Coronary artery (tissue), 2 donors: Measurements from ENCODE around the gene PC.

ENCODE experiments used
- DNase-seq: peaks from one replicate; pipeline ENCODE4 v3.0.0-alpha.2; 2017; ENCODE audit warnings: low spot score
- H3K27ac ChIP-seq, 2 donors: fragments of 200-600 bp; sonication (generic); one replicate each; pipeline ENCODE4 v1.5.1; 2016 to 2019
- H3K4me3 ChIP-seq: fragments of 200-600 bp; sonication (generic); 2 replicates; pipeline ENCODE4 v1.5.1; 2016; ENCODE audit warnings: mild to moderate bottlenecking, moderate library complexity
- TF ChIP-seq, protein P1 (sequence below): fragments of 200-600 bp; sonication (generic); IDR thresholded peaks from one replicate; pipeline ENCODE4 v1.5.1; 2019; ENCODE audit warnings: antibody characterized with exemption

PC gene

DNA sequence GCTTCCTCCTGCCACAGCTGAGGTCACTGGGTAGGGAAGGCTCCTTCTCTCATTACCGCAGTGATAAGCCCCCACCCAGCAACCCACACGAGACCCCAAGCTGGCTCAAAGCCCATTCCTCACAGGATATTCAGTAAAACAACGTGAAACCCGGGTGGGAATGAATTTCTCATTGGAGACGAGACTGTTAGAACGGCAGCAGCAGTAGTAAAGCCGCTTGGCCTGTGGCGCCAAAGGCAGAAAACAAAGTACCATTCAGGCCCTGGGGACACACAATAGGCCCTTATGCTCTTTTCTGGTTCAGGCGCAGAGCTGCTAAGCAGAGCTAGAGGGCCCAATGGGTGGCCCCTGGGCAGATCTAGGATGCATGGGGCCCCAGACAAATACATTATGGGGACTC, 45.3 kb downstream of the PC start:
- no peak overlapping the region for H3K4me3 ChIP-seq
- TF ChIP-seq, protein P1, sequence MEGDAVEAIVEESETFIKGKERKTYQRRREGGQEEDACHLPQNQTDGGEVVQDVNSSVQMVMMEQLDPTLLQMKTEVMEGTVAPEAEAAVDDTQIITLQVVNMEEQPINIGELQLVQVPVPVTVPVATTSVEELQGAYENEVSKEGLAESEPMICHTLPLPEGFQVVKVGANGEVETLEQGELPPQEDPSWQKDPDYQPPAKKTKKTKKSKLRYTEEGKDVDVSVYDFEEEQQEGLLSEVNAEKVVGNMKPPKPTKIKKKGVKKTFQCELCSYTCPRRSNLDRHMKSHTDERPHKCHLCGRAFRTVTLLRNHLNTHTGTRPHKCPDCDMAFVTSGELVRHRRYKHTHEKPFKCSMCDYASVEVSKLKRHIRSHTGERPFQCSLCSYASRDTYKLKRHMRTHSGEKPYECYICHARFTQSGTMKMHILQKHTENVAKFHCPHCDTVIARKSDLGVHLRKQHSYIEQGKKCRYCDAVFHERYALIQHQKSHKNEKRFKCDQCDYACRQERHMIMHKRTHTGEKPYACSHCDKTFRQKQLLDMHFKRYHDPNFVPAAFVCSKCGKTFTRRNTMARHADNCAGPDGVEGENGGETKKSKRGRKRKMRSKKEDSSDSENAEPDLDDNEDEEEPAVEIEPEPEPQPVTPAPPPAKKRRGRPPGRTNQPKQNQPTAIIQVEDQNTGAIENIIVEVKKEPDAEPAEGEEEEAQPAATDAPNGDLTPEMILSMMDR, result no peak
- H3K27ac ChIP-seq, result peak overlapping the region in 1 of 2 donors; percentile 36
- no peak for DNase-seq

DNA sequence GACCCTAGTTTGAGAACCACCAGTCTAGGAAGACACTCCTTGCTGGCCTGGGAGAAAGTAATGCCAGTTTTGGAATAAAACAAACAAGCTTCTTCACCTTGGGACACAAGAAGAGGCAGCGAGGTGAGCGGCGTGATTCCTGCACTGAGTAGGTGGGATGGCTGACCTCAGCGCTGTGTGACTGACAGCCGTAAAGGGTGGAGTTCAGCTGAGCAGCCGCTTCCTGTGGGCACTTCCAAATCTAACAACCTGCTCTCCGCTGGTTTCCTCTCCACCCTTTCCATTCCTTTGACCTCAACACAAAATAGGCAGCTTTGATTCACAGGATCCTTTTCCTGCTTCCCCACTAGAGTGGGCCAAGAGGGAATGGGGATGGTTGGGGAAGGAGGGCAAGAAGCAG, 45.8 kb downstream of the PC start:
- no peak for DNase-seq
- TF ChIP-seq, protein P1, result no peak
- Histone ChIP-seq H3K27ac (peak overlapping the region in 1 of 2 donors; percentile 36), H3K4me3 (no peak overlapping the region)

- no peak for DNase-seq
- TF ChIP-seq, protein P1, result no peak
- Histone ChIP-seq H3K27ac (no peak overlapping the region), H3K4me3 (no peak overlapping the region)
Measured at GRCh38 chr11:66910669-66911068, 47.5 kb downstream of the PC start.

GRCh38 chr11:66910016-66910415, 48.2 kb downstream of the PC start:
- Histone ChIP-seq H3K4me3 (no peak overlapping the region), H3K27ac (no peak overlapping the region)
- DNase-seq, result no peak
- TF ChIP-seq, protein P1, result no peak

- DNase-seq, result no peak
- no peak overlapping the region for H3K4me3 ChIP-seq
- TF ChIP-seq, protein P1, result no peak
- no peak overlapping the region for H3K27ac ChIP-seq
Measured at GRCh38 chr11:66909181-66909580, 49.0 kb downstream of the PC start.

DNA sequence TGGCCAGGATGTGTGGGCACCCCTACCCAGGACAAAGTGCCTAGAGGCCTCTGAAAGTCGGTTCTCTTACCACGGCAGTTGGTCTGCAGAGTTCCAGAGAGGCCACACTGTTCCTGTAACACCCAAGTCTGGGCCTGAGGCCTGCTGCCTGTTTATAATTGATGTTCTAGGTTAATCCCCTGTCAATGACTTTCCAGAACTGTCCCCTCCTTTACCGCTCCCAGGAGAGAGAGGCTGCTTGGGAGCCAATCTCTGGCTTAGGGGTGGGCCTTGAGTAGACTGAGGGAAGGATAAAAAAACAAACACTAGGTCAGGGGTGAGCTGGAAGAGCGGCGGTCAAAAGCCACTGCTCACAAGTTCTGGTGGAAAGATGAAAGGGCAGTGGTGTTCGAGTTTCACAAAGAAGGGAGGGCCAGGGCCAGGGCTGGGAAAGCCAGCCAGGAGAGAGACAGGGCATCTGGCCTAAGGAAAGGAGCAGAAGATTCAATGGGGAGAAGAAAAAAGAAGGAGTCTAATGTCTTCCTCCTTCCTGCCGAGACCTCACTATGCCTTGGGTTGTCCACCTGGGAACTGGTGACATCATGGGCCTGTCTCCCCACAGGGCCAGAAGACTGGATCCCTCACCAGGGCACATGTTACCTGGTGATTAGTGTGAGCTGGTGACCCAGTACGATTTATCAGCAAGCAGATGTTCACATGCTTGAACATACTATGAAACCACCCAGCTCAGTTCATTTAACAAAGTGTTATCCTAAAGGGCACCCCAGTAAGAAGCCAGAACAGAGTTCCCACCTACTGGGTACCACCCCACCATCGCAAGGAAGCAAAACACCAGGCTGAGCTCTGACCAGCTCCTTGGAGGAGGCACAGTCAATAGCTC, 50.2 kb downstream of the PC start:
- DNase-seq, result no peak
- H3K27ac ChIP-seq, result no peak overlapping the region
- no peak overlapping the region for H3K4me3 ChIP-seq
- TF ChIP-seq, protein P1, result no peak
